ENCODE results near the gene SEPTIN5. TPM values are rescaled to one million over a fixed set of nuclear protein-coding genes. Genes with fewer than 3 reads are reported as not detected.

Gene SEPTIN5
- total RNA-seq, 2 donors from 2014 or later = 22.9 to 29.8 TPM

DNA sequence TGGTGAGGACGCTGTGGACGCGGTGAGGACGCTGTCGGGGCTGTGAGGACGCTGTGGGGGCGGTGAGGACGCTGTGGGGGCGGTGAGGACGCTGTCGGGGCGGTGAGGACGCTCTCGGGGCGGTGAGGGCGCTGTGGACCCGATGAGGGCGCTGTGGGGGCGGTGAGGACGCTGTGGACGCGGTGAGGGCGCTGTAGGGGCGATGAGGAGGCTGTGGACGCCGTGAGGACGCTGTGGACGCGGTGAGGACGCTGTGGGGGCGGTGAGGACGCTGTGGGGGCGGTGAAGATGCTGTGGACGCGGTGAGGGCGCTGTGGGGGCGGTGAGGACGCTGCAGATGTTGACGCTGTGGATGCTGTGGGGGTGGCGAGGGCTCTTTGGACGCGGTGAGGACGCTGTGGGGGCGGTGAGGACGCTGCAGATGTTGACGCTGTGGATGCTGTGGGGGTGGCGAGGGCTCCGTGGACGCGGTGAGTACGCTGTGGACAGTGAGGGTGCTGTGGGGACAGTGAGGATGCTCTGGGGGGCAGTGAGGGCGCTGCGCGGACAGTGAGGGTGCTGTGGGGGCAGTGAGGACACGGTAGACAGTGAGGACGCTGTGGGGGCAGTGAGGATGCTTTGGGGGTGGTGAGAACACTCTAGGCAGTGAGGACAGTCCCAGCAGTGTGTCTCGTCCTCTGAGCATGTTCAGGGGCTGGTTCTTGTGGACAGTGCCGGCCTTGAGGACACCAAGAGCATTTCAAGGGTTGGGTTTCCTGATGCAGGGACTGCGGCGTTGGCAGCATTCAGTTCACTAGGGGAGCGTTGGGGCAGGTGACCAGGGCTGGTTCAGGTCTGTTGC lies 13.2 kb downstream of the SEPTIN5 start:
- no peak for DNase-seq (ENCODE audit: low spot score)
- intact Hi-C loops (cut with DNase I) = no loop called here

DNA sequence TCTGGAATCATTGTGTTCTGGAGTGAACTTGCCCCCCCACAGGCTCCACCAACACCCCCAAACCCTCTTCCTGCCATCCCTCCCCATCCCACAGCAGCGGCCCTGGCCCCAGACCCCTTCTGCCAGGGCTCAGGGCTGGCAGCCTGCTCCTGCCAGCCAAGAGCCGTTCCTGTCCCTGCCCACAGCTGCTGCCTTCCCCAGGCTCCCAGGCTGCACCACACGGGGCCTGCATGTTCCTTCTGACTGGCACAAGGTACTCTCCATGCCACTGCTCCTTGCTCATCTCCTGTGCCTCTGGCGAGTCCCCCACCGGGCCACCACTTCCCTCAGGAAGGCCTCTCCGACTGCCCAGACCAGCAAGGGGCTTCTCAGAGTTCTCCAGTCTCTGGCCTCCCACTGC lies 14.0 kb downstream of the SEPTIN5 start:
- intact Hi-C loops (cut with DNase I) = no loop called here
- no peak for DNase-seq (ENCODE audit: low spot score)

DNA sequence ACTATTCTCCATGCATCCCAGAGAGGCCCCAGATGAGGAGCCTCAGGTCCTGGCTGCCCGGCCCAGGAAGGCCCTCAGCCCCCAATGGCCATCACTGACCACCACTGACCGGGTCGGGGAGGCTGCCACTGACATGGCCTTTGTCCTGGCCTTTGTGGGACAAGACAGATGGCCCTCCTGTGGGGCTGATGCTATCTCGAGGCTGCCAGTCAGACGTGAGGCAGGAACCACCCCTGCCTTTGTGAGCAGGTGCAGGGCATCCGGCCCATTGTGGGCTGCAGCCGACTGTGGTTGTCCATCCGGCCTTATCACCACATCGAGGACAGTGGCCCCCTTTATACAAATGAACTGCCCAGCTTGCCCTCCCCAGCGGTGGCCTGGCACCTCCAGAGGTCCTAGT lies 14.5 kb downstream of the SEPTIN5 start:
- intact Hi-C loops (cut with DNase I) = no loop called here

DNA sequence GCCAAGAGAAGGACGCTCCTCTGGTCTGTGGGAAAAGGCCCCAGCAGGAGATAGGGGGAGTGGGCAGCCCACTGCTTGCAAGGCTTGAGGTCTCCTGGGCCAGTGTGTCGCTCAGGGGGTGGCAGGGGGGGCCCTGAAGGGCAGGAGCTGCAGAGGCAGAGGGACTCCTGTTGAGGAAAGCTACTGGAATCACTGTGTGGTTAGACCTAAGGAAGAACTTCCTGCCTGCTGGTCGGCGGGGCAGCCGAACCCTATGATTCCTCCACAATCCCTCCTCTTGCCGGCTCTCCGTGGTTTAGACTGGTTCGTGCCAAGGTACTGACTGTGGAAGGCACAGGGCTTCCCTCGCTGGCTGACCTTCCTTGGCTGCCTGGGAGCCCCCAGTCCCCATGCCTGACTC lies 15.2 kb downstream of the SEPTIN5 start:
- intact Hi-C loops (cut with DNase I) = no loop called here

More for the DNA sequence above, 14.5 kb downstream of the SEPTIN5 start:
- DNase-seq (ENCODE audit: low spot score) = no peak

DNA sequence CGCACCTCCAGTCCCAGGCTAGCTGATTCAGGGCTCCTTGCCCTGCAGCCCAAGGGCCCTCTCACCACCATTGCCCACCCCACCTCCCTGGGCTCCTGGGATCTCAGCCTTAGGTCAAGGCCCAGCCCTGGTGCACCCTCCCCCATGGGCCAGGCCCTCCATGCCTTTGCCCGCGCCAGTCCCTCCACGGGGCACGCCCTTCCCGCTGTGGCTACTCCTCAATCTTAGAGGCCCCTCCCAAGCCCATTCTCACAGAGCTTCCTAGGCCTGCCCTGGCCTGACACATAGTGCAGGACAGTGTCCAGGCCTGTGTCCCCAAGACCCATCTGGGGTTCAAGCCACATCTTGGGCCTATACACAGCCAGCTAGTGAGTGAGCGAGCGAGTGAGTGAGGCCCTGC lies 15.9 kb downstream of the SEPTIN5 start:
- intact Hi-C loops (cut with DNase I) = loop anchor here (2.0 kb wide), 2 partner anchors 179 to 181 kb away; no protein-coding TSS in a partner anchor

More for the DNA sequence above, 15.2 kb downstream of the SEPTIN5 start:
- DNase-seq (ENCODE audit: low spot score) = no peak

DNA sequence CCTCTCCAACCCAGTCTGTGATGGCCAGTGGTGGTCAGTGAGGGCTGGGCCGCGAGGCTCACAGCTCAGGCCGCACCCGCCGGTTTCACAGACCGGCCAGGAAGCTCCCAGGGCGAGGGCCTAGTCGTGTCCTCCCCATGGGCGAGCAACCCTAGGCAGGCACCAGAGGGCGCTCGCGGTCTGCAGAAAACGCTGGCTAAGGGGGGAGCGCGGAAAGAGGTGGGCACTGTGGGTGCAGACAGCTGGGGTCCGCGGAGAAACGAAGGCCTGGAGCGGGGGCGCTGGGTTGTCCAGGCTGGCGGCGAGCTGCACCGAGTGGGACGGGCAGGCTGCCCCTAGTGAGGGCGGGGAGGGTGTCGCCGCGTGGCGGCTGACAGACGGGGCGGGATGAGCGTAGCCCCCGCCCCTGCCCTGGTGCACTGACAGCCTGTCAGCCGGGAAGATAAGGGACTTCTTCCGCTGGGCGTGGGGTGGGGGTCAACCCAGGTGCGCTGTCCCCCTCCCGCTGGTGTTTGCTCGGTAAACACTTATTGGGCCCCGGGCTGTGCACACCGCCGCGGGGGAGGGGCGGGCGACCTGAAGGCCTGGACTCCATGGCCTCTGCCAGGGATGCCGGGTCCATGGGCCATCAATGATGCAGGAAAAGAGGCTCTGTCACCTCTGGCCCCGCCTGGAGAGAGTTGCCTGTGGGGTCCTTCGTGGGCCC lies 16.5 kb downstream of the SEPTIN5 start:
- peak; percentile 96 for DNase-seq (ENCODE audit: low spot score)
- intact Hi-C loops (cut with DNase I) = loop anchor here (2.0 kb wide), 2 partner anchors 178 to 180 kb away; no protein-coding TSS in a partner anchor

More for the DNA sequence above, 15.9 kb downstream of the SEPTIN5 start:
- no peak for DNase-seq (ENCODE audit: low spot score)

DNA sequence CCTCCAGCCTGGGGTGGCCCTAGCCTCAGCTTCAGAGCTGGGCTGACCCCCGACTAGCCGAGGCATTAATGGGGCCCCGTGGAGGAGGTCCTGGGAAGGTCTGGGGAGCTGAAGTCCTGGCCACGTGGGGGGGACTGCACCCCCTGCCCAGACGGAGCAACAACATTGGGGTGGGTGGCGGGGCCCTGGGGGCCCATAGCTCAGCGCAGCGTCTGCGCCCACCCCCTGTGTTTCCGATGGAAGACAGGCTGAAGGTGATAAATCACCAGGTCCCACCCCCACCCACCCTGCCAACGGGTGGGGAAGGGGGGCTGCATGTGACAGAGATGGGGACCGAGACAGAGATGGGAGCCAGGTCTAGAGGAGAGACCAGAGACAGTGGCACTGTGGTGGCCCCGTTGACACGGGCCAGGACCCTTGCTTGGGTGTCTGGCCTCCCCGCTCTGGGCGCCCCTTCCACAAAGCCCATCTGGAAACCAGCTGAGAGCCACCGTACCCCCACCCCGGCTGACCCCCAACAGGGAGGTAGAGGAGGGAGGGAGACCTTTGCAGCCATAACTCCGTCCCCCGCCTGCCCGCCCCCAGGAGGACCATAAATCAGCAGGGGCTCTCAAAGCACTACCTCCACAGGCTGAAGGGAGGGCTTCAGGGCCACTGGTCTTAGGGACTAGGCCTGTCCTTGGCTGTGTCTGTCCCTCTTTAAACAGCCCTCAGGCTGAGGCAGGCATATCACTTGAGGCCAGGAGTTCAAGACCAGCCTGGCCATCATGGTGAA lies 17.2 kb downstream of the SEPTIN5 start:
- DNase-seq (ENCODE audit: low spot score) = no peak
- intact Hi-C loops (cut with DNase I) = loop anchor here (2.0 kb wide), 2 partner anchors 177 to 179 kb away; no protein-coding TSS in a partner anchor

DNA sequence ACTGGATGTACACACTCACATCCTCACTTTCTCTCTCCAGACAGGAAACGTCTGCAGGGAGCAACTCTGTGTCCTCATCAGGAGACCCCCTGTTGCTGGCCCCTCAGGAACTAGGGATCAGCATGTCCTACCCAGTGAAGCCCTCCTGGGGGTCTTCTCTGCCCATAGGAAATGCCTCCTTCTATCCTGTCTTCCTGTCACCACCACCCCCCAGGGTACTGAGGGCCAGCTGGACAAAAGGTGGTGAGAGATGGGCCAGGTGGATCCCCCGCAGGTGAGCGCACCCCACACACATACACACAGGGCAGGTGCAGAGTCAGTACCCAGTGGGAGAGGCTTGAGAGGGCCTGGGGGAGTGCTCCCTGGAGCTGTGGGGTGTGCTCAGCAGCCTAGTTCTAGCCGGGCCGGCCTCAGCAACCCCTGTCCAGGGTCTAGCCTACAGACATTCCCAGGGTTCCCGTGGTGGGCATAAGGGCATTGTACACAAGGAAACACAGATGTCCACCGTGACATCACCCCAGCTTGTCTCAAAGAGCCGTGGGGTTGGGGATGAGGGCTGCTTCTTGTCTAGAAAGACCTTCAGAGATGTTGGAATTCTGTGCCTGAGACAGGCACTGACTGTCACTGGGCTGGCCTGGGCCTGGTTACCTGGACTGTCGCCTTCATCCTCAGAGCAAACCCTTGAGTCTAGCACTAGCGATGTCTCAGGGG lies 18.3 kb downstream of the SEPTIN5 start:
- intact Hi-C loops (cut with DNase I) = no loop called here
- DNase-seq (ENCODE audit: low spot score) = no peak

DNA sequence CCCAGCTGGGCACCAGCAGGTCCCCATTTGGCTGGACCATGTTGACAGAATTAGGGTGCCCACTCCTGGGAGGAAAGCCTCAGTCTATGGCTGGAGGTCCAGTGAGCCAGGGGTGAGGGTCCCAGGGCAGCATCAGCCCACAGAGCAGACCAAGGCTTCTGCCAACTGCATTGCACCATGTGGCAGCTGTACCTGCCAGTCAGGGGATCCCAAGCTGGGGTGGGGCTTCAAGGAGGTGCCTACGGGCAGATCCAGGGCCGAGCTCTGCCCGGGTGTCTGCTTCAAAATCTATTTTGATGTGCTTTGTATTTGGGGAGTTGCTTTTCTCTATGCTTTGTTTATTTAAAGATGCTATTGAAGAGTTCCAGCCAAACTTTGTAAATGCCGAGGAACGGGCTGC lies 19.5 kb downstream of the SEPTIN5 start:
- DNase-seq (ENCODE audit: low spot score) = no peak
- intact Hi-C loops (cut with DNase I) = no loop called here

DNA sequence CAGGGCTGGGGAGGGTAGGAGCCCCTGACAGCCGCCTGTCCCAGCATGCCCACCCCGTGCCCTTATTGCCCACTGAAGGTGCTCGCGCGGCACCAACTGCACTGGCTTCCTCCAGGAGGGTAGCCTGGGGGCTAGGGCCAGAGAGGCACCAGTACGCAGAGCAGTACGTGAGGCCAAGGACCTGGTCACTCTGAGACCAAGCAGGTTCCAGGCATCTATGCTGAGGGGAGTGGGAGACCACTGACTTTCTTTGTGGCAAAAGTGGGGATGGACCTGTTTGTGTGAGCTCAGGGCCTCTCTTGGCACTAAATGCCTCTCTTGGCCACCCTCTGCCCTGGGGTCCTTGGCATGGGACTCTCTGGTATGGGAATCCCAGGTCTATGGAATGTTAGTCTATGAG lies 19.9 kb downstream of the SEPTIN5 start:
- intact Hi-C loops (cut with DNase I) = no loop called here
- DNase-seq (ENCODE audit: low spot score) = no peak

DNA sequence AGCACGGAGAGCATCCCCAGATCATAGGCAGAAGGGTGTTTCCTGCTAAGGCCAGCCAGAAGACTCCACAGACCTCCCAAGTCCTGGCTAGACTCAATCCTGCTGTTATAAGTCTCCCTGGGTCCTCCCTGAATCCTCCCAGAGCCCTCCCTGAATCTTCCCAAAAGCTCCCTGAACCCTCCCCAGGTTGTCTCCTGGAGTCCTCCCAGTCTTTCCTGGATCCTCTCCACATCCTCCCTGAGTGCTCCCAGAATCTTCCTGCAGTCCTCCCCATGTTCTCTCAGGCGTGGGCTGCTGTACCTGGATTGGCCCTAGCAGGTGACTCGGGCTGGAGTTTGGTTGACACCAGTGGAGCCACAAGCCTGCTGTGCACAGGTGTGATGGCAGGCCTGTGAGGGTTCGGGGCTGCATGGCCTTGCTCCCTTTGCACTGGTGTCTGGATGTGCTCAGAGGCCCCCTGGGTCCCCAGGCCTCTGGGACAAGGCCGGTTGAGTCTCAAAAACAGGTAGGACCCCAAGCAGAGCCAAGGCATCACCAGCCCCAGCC lies 20.6 kb downstream of the SEPTIN5 start:
- DNase-seq (ENCODE audit: low spot score) = no peak
- intact Hi-C loops (cut with DNase I) = no loop called here

DNA sequence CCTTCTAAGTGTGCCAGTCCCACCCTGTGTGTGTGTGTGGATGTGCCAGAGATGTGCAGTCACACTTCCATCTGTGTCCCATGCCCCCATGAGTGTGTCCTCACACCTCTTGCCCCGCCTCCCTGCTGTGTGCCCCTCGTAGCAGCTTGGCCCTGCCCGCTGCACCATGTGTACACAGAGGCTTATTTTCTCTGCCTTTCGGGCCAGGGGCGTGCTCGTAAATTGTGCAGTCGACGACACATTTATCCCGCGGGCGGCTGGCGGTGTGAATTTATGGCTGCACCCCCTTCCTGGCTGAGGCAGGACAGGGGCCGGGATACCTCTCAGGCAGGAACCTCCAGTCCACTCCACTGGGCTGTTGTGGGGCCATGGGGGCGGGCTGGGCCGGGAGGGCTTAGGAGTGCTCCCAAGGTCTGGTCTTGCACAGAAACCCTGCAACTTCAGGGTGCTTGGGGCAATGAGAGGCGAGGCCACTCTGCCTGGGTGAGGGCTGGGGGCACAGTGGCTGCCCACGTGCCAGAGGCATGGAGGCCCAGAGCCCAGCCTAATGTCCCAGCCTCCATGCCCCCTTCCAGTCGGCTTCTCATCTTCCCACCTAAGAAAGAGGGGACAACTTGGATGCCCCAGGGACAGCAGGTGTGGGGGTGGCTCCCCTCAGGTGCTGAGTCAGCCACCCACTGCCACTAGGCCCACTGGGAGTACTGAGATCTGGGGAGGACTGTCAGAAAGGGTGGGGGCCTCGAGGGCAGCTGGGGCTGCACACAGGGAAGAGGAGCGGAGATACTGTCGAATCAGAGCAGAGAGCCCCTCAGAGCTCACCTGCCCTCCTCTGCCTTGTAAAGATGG lies 21.6 kb downstream of the SEPTIN5 start:
- intact Hi-C loops (cut with DNase I) = no loop called here
- DNase-seq (ENCODE audit: low spot score) = no peak

DNA sequence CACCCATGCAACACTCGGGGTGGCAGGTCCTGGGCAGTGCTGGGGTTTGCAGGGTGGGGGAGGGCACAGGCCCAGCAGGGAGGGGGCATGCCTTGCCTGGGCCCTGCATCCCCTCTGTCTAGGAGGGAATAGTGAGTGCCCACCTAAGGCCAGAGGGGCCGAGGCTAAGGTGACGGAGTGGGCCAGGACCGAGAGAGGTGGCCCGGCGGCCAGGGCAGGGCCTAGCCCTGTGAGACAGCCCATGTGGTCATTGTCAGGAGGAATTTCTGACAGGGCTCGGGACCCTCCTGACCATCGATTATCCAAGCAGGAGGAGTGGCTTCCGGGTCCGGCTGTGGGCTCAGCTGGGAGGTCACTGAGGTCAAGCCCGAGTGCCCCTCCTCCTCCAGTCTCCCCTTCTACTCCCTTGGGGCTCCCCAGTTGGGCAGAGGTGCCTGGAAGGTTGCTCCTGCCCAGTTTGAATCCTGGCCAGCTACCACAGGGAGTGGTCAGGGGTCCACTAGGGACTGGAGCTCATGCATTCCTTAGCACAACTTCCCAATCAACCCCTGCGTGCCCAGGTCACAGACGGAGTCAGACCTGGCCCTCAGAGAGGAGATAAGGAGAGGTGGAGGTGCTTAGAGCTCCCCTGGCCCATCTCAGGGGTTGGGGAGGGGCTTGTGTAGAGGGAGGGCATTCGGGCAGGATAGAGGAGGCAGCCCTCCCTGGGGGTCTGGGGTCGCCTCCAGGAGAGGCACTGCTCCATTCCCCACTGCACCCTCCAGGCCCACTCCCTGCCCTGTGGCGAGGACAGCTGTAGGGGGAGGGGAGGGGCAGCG lies 23.8 kb downstream of the SEPTIN5 start:
- intact Hi-C loops (cut with DNase I) = no loop called here
- no peak for DNase-seq (ENCODE audit: low spot score)

DNA sequence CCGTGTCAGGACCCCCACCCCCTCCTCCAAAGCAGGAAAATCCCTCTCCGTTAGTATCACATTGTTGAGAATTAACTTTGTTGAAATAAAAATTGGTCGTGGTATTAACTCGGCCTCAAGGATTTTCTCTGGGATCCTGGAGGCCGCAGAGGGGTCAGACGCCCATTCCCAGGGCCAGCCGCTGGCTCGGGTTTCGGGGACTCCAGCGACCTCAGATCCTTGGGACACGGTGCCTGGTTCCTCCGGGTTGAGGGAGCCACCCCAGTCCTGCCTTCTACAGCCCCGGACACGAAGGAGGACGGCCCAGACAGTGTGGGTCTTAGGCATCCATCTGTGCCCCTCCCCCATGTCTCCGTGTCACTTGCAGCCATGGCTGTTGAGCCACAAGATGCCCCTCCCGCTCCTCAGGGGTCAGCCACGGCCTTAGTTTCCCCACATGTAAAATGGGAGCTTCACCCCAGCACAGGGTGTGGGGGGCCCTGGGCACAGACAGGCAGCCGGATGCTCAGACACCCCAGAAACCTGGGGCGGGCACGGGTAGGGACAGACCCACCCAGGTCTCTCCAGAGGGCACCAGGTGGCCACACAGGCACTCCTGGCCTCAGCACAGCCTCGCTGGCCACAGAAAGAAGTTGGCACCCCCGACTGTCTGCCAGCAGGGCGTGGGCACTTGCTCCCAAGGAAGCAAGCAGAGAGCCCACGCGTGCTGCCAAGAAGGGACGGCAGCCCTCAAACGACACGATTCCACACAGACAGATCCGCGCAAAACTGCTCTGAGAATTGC lies 24.6 kb downstream of the SEPTIN5 start:
- no peak for DNase-seq (ENCODE audit: low spot score)
- intact Hi-C loops (cut with DNase I) = no loop called here

DNA sequence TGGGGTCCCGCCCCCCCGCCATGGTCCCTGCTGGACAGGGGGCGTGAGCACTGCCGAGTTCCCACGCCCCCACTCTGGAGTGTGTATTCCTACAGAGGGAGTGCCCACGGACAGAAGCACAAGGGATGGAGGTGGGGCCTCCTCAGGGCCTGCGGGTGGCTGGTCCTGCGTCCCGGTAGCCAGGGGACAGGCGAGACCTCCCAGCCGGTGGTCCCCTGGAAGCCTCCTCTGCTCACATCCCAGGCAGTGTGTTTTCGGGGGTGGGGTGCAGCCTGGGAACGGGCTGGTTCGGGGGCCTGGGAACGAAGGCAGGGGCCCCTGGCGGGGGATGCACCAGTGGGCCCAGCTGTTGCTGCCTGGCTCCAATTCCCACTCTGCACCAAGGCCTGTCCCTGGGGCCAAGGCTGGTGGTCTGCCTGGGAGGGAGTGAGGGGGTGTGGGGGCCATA lies 25.2 kb downstream of the SEPTIN5 start:
- intact Hi-C loops (cut with DNase I) = no loop called here

DNA sequence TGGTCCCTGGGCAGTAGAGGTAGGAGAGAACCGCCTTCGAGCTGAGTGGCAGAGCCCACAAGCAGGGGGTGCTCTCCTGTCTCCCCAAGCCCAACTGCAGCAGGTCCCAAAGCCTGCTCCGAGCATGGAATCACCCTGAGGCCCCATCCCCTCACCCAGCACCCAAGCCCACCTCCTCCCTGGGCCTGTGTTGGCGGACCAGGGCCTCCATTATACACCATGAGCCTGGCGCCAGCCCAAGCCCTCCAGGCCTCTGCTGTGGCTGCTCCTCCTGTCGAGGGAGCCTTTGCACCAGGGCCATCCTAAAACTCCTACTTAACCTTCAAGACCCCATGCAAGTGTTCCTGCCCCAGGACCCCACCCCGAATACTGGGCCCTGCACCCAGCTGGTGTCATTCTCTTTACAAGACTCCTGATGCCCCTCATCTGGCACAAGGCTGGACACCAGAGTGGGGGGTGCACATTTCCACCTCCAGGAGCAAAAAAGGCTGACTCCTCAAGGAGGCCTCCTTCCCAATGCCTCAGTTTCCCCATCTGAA lies 25.7 kb downstream of the SEPTIN5 start:
- no peak for DNase-seq (ENCODE audit: low spot score)
- intact Hi-C loops (cut with DNase I) = no loop called here

More for the DNA sequence above, 25.2 kb downstream of the SEPTIN5 start:
- DNase-seq (ENCODE audit: low spot score) = no peak

Data from posterior vena cava (tissue), 2 donors.